Embryonic facial prominence (tissue), 1 donor: ENCODE measurements around the gene TMEM201.

Experiments used
- DNase-seq: peaks from one replicate; pipeline ENCODE4 v3.0.0-alpha.2; 2016; ENCODE audit errors: extremely low spot score

Gene TMEM201

DNA sequence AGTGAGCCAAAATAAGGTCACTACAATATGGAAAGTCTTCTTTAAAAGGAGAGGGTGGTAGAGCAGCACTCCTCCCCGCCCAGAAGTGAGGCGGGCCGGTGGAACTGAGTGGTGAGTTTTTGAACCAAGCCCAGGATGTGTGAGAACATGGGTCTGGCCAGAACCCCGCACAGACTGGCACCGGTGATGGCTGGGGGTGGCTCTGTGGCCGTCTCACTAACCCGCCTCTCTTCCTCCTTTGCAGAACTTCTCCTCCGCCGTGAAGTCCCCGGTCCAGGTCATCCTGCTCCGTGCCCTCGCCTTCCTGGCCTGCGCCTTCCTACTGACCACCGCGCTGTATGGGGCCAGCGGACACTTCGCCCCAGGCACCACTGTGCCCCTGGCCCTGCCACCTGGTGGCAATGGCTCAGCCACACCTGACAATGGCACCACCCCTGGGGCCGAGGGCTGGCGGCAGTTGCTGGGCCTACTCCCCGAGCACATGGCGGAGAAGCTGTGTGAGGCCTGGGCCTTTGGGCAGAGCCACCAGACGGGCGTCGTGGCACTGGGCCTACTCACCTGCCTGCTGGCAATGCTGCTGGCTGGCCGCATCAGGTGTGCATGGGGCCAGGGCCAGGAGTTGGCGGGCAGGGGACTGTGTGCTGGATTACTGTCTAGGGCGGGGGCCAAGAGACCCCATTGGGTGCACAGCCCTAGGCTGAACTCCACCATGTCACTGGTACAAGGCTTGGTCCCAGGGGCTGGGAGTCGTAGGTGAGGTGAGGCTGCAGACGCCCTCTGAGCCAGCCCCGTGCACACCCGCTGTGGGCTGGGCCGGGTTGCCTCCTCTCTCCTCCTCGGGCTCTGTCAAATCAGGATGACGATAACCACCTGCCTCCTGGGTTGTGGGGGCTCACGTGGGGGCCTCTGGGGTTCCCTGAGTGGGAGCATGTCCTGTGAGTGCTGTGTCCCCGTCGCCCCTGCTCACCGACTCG is 12.4 kb downstream of the TMEM201 start:
- DNase-seq, result no peak

DNA sequence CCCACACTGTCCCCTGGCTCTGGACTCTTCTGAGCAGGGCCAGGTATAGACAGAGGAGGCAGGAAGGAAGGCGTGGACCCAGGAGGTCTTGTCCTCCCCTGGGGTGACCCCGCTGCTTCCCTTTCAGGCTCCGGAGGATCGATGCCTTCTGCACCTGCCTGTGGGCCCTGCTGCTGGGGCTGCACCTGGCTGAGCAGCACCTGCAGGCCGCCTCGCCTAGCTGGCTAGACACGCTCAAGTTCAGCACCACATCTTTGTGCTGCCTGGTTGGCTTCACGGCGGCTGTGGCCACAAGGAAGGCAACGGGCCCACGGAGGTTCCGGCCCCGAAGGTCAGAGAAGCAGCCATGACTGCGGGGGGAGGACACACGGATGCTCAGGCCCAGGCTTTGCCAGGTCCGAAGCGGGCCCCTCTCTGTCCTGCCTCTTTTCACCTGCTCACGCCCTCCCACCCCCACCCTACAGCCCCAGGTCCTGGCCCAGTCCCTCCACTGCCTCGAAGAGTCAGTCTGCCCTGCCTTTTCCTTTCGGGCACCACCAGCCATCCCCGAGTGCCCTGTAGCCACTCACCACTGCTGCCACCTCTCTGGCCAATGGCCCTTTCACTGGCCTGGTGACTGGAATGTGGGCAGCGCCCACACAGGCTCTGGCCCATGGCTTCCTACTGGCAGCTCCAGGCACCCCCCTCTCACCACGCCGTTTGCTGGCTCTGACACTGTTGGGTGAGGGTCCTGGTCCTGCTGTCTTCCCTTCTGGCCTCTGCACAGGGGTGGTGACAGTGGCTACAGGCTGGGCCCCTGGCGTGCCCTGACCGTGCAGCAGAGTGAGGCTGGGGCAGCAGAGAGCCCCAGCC is 13.5 kb downstream of the TMEM201 start:
- no peak for DNase-seq

DNA sequence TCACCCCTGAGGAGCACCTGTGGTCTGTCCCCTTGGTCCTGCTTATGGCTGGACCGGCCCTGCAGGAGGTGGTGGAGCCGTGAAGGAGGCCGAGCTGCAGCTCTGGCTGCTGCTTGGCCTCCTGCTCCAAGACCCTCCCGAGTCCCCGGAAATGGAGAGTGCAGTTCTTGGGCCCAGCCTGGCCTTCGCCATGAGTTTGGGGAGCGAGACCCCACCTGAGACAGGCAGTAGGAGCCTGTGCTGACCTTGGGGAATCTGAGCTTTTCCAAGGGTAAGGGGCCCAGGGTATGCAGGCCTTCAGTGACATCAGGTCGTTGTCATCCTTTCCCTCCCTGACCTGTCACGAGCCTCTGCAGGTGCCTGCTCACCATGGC is 14.1 kb downstream of the TMEM201 start:
- DNase-seq, result no peak

DNA sequence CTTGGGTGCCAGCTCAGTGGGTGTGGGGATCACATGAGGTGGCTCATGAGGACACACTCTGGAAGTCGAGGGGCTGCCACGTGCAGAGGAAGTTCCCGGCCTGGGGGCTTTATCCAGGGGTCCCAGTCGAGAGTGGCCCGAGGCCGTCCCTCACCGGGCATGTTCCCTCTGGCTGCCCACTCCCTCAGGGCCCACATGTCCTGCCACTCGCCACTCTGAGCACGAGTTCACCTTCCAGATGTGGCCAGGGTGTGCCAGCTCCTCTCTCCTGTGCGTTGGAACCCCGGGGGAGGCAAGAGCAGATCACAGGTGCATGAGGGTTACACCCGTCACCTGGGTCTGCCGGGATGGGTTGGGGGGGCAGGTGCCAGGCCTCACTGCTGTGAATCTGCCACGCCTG is 14.6 kb downstream of the TMEM201 start:
- DNase-seq, result no peak

GRCh38 chr1:9603766-9604753 is 15.3 kb downstream of the TMEM201 start:
- DNase-seq, result no peak

DNA sequence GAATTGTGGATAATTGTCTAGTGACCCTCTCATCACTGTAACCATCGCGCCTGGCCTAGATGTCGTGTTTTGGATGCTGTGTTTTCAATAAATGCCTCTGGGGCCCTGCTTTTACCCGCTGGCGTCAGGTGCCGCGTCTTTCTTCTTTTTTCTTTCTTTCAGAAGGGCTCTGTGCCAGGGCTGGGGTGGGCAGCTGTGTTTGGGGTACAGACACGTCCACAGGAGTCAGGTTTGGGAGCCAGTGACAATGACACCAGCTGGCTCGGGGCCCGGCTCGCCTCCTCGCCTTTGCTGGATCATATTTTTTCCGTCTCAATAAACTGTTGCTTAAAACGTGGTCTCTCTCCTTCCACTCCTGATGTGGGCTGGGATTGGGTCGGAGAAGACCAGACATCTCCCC is 16.1 kb downstream of the TMEM201 start:
- no peak for DNase-seq

DNA sequence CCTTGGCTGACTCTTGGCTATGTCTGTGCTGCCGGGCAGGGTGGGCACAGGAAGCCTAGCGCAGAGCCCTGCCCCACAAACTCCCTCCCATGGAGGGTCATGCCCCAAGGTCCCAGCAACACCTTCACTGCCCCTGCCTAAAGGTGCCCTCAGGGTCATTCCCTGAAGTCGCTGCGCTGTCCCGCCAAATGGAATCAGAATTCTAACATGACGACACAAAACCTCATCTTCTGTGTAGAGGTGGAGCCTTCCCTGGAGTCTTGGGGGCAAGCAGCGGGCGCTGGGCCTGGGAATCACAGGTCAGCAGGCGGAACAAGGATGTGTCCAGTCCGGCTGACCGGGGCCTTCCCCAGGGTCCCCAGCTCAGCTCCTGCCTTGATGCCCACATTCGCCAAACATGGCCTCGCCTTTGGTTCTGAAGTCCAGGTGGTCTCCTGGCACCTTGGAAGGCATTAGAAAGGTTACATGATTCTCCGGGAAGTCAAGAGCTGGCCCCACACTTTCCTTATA is 17.3 kb downstream of the TMEM201 start:
- no peak for DNase-seq

- DNase-seq, result no peak
Observed at GRCh38 chr1:9606458-9606857, 17.7 kb downstream of the TMEM201 start.

GRCh38 chr1:9606948-9607347 is 18.2 kb downstream of the TMEM201 start:
- no peak for DNase-seq

DNA sequence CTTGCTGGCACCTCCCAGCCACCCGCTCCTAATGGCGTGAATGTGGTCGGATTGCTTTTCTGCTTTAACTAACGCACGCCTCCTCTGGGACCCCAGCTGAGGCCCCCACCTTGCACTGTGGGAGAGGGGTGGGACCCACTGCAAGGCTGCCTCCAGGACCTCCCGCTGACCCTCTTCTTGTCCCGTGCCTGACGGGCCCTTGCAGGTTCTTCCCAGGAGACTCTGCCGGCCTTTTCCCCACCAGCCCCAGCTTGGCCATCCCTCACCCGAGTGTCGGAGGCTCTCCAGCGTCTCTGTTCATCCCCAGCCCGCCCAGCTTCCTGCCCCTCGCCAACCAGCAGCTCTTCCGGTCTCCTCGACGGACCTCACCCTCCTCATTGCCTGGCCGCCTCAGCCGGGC is 18.6 kb downstream of the TMEM201 start:
- DNase-seq, result no peak

DNA sequence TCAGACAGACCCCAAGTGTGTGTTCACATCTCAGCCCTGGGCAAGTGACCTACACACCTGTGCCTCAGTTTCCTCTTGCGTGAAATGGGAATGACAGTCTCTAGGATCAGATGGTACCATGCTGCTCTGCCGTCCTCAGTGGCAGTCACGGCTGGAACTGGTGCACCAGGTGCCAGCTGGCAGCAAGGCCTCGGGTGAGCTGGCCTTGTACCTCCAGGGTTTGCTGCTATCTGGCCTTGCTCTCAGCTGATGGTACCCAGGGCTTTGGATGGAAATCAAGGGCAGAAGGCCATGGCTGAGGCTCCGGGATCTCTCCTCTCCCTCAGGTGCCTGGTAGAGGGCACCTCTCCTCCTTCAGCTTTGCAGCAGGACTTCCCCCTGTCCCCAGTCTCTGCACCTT is 21.3 kb downstream of the TMEM201 start:
- DNase-seq, result no peak

- DNase-seq, result no peak
Observed at GRCh38 chr1:9610548-9610947, 21.8 kb downstream of the TMEM201 start.

GRCh38 chr1:9611716-9612115 is 23.0 kb downstream of the TMEM201 start:
- no peak for DNase-seq

GRCh38 chr1:9612162-9612845 is 23.6 kb downstream of the TMEM201 start:
- DNase-seq, result no peak

- no peak for DNase-seq
Observed at GRCh38 chr1:9612871-9613624, 24.3 kb downstream of the TMEM201 start.

- DNase-seq, result no peak
Observed at GRCh38 chr1:9613625-9614299, 25.1 kb downstream of the TMEM201 start.

- DNase-seq, result no peak
Observed at GRCh38 chr1:9615316-9616063, 26.8 kb downstream of the TMEM201 start.

GRCh38 chr1:9618909-9619679 is 30.4 kb downstream of the TMEM201 start:
- no peak for DNase-seq
